Measurements from ENCODE around the gene TCAF1. TPM values are rescaled to one million over a fixed set of nuclear protein-coding genes. Genes with fewer than 3 reads are reported as not detected.

TCAF1 gene
- 10 to 100 TPM; 14.6 to 15.5 TPM for total RNA-seq

- Mint-ChIP-seq H3K36me3 (ENCODE audit: low read depth) (no peaks in the 10 kb centered on the region), H3K27ac (peak within 1 kb of the TSS; percentile 90), H3K4me3 (peak within 1 kb of the TSS; percentile 92), H3K4me1 (peaks cover 26% of the 10 kb centered on the region), H3K27me3 (no peaks in the 10 kb centered on the region), H3K9me3 (no peaks in the 10 kb centered on the region)
- ChIA-PET POLR2A (interaction anchor here (1.4 kb wide), 1 partner anchor 226 kb away, joined by 5 read pairs; no protein-coding TSS in a partner anchor), CTCF (interaction anchor here (0.5 to 1.8 kb wide), 7 partner anchors 9 to 1761 kb away, joined by 3 to 10 read pairs (median 5); no protein-coding TSS in a partner anchor)
- DNase-seq = peak; percentile 89
Measured at GRCh38 chr7:143901668-143902331, at the start of gene TCAF1. TCAF1 (minus strand) TSS chr7:143902176; CDS start chr7:143876608, 25,568 bp downstream.

GRCh38 chr7:143948733-143949132 is 46.8 kb upstream of the TCAF1 start:
- H3K36me3 Mint-ChIP-seq (ENCODE audit: low read depth) = no peaks in the 10 kb centered on the region
- H3K9me3 Mint-ChIP-seq = no peaks in the 10 kb centered on the region
- H3K4me1 Mint-ChIP-seq = no peaks in the 10 kb centered on the region

GRCh38 chr7:143947111-143947510 is 45.1 kb upstream of the TCAF1 start:
- DNase-seq = no peak
- H3K4me1 Mint-ChIP-seq = no peaks in the 10 kb centered on the region
- ChIA-PET POLR2A (no interaction called here), CTCF (interaction anchor here (0.5 kb wide), 1 partner anchor 1915 kb away, joined by 3 read pairs; no protein-coding TSS in a partner anchor)
- H3K4me3 Mint-ChIP-seq = no peak overlapping the region
- H3K36me3 Mint-ChIP-seq (ENCODE audit: low read depth) = no peaks in the 10 kb centered on the region
- no peak overlapping the region for H3K27ac Mint-ChIP-seq
- no peaks in the 10 kb centered on the region for H3K9me3 Mint-ChIP-seq
- peaks cover 31% of the 10 kb centered on the region for H3K27me3 Mint-ChIP-seq

More at GRCh38 chr7:143948733-143949132, 46.8 kb upstream of the TCAF1 start:
- CTCF ChIA-PET = no interaction called here
- Mint-ChIP-seq H3K27ac (no peak overlapping the region), H3K4me3 (no peak overlapping the region), H3K27me3 (peaks cover 30% of the 10 kb centered on the region)
- POLR2A ChIA-PET = no interaction called here
- no peak for DNase-seq

GRCh38 chr7:143945423-143945822 is 43.4 kb upstream of the TCAF1 start:
- ChIA-PET CTCF (no interaction called here), POLR2A (no interaction called here)
- no peak for DNase-seq
- Mint-ChIP-seq H3K4me3 (no peak overlapping the region), H3K27ac (no peak overlapping the region), H3K27me3 (peaks cover 35% of the 10 kb centered on the region), H3K4me1 (no peaks in the 10 kb centered on the region), H3K36me3 (ENCODE audit: low read depth) (no peaks in the 10 kb centered on the region), H3K9me3 (no peaks in the 10 kb centered on the region)

GRCh38 chr7:143938379-143939243 is 36.6 kb upstream of the TCAF1 start:
- Mint-ChIP-seq H3K9me3 (no peaks in the 10 kb centered on the region), H3K4me1 (no peaks in the 10 kb centered on the region), H3K36me3 (ENCODE audit: low read depth) (no peaks in the 10 kb centered on the region), H3K27ac (no peak overlapping the region), H3K4me3 (no peak overlapping the region), H3K27me3 (peaks cover 7% of the 10 kb centered on the region)
- ChIA-PET CTCF (no interaction called here), POLR2A (no interaction called here)
- DNase-seq = no peak

GRCh38 chr7:143936087-143937009 is 34.4 kb upstream of the TCAF1 start:
- Mint-ChIP-seq H3K4me1 (peaks cover 8% of the 10 kb centered on the region), H3K36me3 (ENCODE audit: low read depth) (no peaks in the 10 kb centered on the region), H3K9me3 (no peaks in the 10 kb centered on the region), H3K27me3 (no peaks in the 10 kb centered on the region), H3K4me3 (no peak overlapping the region), H3K27ac (no peak overlapping the region)
- ChIA-PET CTCF (no interaction called here), POLR2A (no interaction called here)
- DNase-seq = no peak

- POLR2A ChIA-PET = no interaction called here
- CTCF ChIA-PET = no interaction called here
- no peak within 1 kb of the TSS for H3K27ac Mint-ChIP-seq
- no peak within 1 kb of the TSS for H3K4me3 Mint-ChIP-seq
- H3K27me3 Mint-ChIP-seq = no peaks in the 10 kb centered on the region
- H3K36me3 Mint-ChIP-seq (ENCODE audit: low read depth) = no peaks in the 10 kb centered on the region
- H3K4me1 Mint-ChIP-seq = peaks cover 9% of the 10 kb centered on the region
- DNase-seq = no peak
- no peaks in the 10 kb centered on the region for H3K9me3 Mint-ChIP-seq
Measured at GRCh38 chr7:143934526-143935325, 32.8 kb upstream of the TCAF1 start, which contains the start of gene OR2F2. OR2F2 (plus strand) TSS chr7:143935233; CDS start chr7:143935233, 0 bp downstream.

- Mint-ChIP-seq H3K9me3 (no peaks in the 10 kb centered on the region), H3K27ac (no peak overlapping the region), H3K4me1 (peaks cover 12% of the 10 kb centered on the region), H3K4me3 (no peak overlapping the region), H3K27me3 (peaks cover 8% of the 10 kb centered on the region), H3K36me3 (ENCODE audit: low read depth) (no peaks in the 10 kb centered on the region)
- no peak for DNase-seq
- ChIA-PET POLR2A (interaction anchor here (0.6 kb wide), 1 partner anchor 420 kb away, joined by 8 read pairs; no protein-coding TSS in a partner anchor), CTCF (interaction anchor here (0.7 kb wide), 1 partner anchor 88 kb away, joined by 3 read pairs; no protein-coding TSS in a partner anchor)
Measured at GRCh38 chr7:143931739-143932138, 29.8 kb upstream of the TCAF1 start.

- ChIA-PET CTCF (interaction anchor here (0.6 kb wide), 2 partner anchors 10 to 1554 kb away, joined by 3 read pairs; no protein-coding TSS in a partner anchor), POLR2A (no interaction called here)
- Mint-ChIP-seq H3K27me3 (peaks cover 12% of the 10 kb centered on the region), H3K4me3 (no peak overlapping the region), H3K36me3 (ENCODE audit: low read depth) (no peaks in the 10 kb centered on the region), H3K9me3 (no peaks in the 10 kb centered on the region), H3K4me1 (peaks cover 12% of the 10 kb centered on the region), H3K27ac (no peak overlapping the region)
- DNase-seq = no peak
Measured at GRCh38 chr7:143929224-143929920, 27.4 kb upstream of the TCAF1 start.

- no peak for DNase-seq
- no peaks in the 10 kb centered on the region for H3K36me3 Mint-ChIP-seq (ENCODE audit: low read depth)
- no peak overlapping the region for H3K27ac Mint-ChIP-seq
- H3K4me1 Mint-ChIP-seq = peaks cover 4% of the 10 kb centered on the region
- no peaks in the 10 kb centered on the region for H3K9me3 Mint-ChIP-seq
- peaks cover 30% of the 10 kb centered on the region for H3K27me3 Mint-ChIP-seq
- POLR2A ChIA-PET = no interaction called here
- CTCF ChIA-PET = no interaction called here
- no peak overlapping the region for H3K4me3 Mint-ChIP-seq
Measured at GRCh38 chr7:143924851-143925250, 22.9 kb upstream of the TCAF1 start.

- no peaks in the 10 kb centered on the region for H3K36me3 Mint-ChIP-seq (ENCODE audit: low read depth)
- no peaks in the 10 kb centered on the region for H3K4me1 Mint-ChIP-seq
Measured at GRCh38 chr7:143914938-143915652, 13.1 kb upstream of the TCAF1 start.

More at GRCh38 chr7:143914938-143915652, 13.1 kb upstream of the TCAF1 start:
- POLR2A ChIA-PET = no interaction called here
- Mint-ChIP-seq H3K4me3 (no peak overlapping the region), H3K27me3 (peaks cover 29% of the 10 kb centered on the region), H3K27ac (no peak overlapping the region), H3K9me3 (no peaks in the 10 kb centered on the region)
- CTCF ChIA-PET = interaction anchor here (1.2 kb wide), 1 partner anchor 9 kb away, joined by 4 read pairs; no protein-coding TSS in a partner anchor
- no peak for DNase-seq
